GM18507 (cell line): ENCODE data around the gene KDM1A.

Experiments
- DNase-seq: peaks from one replicate; pipeline ENCODE4 v3.0.0; 2011; ENCODE audit warnings: low read depth; ENCODE audit not compliant: insufficient read length; ENCODE audit errors: extremely low spot score
- FAIRE-seq: peaks from 2 replicates; lab custom pipeline; 2011; peaks lifted over from hg19 to GRCh38; lab: Jason Lieb, UNC

KDM1A gene

GRCh38 chr1:23100074-23100748 lies 80.9 kb downstream of the KDM1A start:
- DNase-seq (no peak), FAIRE-seq (no peak)

- no peak for FAIRE-seq
Measured at GRCh38 chr1:23101101-23101827, 82.0 kb downstream of the KDM1A start.

GRCh38 chr1:23101887-23102286 lies 82.6 kb downstream of the KDM1A start:
- no peak for FAIRE-seq

More at GRCh38 chr1:23101101-23101827, 82.0 kb downstream of the KDM1A start:
- no peak for DNase-seq

GRCh38 chr1:23102289-23102688 lies 83.0 kb downstream of the KDM1A start:
- DNase-seq (no peak), FAIRE-seq (no peak)

More at GRCh38 chr1:23101887-23102286, 82.6 kb downstream of the KDM1A start:
- no peak for DNase-seq

GRCh38 chr1:23103001-23103889 lies 84.0 kb downstream of the KDM1A start:
- DNase-seq (no peak), FAIRE-seq (no peak)

GRCh38 chr1:23108918-23109533 lies 89.8 kb downstream of the KDM1A start:
- FAIRE-seq (no peak), DNase-seq (no peak)

- no peak for FAIRE-seq
- no peak for DNase-seq
Measured at GRCh38 chr1:23110391-23110790, 91.1 kb downstream of the KDM1A start.

GRCh38 chr1:23111600-23112535 lies 92.6 kb downstream of the KDM1A start:
- DNase-seq: no peak
- no peak for FAIRE-seq

- FAIRE-seq (no peak), DNase-seq (no peak)
Measured at GRCh38 chr1:23114424-23115079, 95.3 kb downstream of the KDM1A start.

- DNase-seq: no peak
- FAIRE-seq: no peak
Measured at GRCh38 chr1:23116216-23116836, 97.1 kb downstream of the KDM1A start.

- FAIRE-seq (no peak), DNase-seq (no peak)
Measured at GRCh38 chr1:23116921-23117699, 97.8 kb downstream of the KDM1A start.

GRCh38 chr1:23118407-23118806 lies 99.1 kb downstream of the KDM1A start:
- DNase-seq (no peak), FAIRE-seq (no peak)

GRCh38 chr1:23118957-23119792 lies 99.9 kb downstream of the KDM1A start:
- FAIRE-seq (no peak), DNase-seq (no peak)

GRCh38 chr1:23120383-23120782 lies 101.1 kb downstream of the KDM1A start:
- FAIRE-seq (no peak), DNase-seq (no peak)

- FAIRE-seq (no peak), DNase-seq (no peak)
Measured at GRCh38 chr1:23122023-23122748, 102.9 kb downstream of the KDM1A start.

- DNase-seq: no peak
- no peak for FAIRE-seq
Measured at GRCh38 chr1:23122796-23123195, 103.5 kb downstream of the KDM1A start.
